Measurements from ENCODE around the gene BHLHE40.
A peak's percentile ranks its signal among the peaks of the same experiment; 100 is the strongest.
"Not testable (repeated sequence)": the region's sequence is repeated elsewhere in the genome, so short reads cannot be mapped to it uniquely, and the experiment has no call there.

The BHLHE40 gene

DNA sequence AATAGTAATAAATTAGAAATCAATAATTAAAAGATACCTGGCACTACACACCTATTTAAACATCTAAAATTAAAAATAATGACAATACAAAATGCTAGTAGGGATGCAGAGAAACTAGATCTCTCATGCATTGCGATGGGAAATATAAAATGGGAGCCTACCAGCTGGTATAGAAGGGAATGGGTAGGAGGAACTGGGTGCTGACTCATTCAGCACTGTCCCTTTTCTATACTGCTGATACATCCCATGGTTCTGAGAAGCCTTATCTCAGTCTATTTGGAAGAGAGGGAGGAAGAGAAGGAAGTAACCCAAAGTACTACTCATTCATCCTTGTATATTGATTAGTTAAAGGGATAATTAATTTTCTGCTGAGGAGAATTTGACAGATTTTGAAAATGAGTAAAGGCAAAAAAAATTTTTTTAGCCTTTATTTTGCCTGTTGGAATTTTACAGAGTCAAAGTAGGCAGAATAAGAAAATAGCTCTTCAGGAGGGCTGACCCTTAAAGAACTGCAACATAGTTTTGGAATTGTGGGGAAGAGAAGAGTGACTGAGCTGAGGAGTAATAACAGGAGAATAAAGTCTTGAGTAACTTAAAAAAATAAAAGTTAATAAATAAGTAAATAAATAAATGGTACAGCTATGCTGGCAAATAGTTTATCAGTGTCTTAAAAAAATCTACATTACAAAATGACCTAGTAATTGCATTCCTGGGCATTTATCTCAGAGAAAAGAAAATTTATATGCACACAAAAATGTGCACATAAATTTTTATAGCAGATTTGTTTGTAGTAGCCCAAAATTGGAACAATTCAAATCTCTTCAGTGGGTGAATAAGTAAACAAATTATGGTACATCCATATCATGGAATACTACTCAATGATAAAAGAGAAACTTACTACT, 15.3 kb upstream of the BHLHE40 start:
- peak in 1 of 2 experiments; percentile 10 for DNase-seq

DNA sequence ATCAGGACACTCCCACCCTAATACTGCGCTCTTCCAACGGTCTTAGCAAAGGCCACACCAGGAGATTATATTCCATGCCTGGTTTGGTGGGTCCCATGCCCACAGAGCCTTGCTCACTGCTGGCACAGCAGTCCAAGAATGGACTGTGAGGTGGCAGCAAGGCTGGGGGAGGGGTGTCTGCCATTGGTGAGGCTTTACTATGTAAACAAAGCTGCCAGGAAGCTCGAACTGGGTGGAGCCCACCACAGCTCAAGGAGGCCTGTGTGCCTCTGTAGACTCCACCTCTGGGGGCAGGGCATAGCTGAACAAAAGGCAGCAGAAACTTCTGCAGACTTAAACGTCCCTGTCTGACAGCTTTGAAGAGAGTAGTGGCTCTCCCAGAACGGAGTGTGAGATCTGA, 13.2 kb upstream of the BHLHE40 start:
- DNase-seq, result not testable (repeated sequence)

DNA sequence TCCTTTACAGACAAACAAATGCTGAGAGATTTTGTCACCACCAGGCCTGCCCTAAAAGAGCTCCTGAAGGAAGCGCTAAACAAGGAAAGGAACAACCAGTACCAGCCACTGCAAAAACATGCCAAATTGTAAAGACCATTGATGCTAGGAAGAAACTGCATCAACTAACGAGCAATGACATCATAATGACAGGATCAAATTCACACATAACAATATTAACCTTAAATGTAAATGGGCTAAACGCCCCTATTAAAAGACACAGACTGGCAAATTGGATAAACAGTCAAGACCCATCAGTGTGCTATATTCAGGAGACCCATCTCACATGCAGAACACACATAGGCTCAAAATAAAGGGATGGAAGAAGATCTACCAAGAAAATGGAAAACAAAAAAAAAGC, 11.6 kb upstream of the BHLHE40 start:
- not testable (repeated sequence) for DNase-seq

DNA sequence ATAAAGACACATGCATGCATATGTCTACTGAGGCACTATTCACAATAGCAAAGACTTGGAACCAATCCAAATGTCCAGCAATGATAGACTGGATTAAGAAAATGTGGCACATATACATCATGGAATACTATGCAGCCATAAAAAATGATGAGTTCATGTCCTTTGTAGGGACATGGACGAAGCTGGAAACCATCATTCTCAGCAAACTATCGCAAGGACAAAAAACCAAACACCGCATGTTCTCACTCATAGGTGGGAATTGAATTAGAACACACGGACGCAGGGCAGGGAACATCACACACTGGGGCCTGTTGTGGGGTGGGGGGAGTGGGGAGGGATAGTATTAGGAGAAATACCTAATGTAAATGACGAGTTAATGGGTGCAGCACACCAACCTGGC, 7.8 kb upstream of the BHLHE40 start:
- DNase-seq, result not testable (repeated sequence)

DNA sequence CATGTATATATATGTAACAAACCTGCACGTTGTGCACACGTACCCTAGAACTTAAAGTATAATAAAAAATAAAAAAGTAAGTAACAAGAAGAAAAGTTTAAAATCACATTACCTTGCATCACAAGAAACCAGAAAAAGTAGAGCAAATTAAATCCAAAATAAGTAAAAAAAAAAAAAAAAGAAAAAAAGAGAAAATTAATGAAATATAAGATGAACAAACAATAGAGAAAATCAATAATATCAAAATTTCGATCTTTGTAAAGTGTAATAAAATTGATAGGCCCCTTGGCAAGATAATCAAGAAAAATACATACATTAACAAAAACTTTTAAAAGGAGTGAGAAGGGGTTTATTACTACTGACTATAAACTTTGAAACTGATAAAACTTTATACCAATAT, 7.4 kb upstream of the BHLHE40 start:
- DNase-seq, result no peak

DNA sequence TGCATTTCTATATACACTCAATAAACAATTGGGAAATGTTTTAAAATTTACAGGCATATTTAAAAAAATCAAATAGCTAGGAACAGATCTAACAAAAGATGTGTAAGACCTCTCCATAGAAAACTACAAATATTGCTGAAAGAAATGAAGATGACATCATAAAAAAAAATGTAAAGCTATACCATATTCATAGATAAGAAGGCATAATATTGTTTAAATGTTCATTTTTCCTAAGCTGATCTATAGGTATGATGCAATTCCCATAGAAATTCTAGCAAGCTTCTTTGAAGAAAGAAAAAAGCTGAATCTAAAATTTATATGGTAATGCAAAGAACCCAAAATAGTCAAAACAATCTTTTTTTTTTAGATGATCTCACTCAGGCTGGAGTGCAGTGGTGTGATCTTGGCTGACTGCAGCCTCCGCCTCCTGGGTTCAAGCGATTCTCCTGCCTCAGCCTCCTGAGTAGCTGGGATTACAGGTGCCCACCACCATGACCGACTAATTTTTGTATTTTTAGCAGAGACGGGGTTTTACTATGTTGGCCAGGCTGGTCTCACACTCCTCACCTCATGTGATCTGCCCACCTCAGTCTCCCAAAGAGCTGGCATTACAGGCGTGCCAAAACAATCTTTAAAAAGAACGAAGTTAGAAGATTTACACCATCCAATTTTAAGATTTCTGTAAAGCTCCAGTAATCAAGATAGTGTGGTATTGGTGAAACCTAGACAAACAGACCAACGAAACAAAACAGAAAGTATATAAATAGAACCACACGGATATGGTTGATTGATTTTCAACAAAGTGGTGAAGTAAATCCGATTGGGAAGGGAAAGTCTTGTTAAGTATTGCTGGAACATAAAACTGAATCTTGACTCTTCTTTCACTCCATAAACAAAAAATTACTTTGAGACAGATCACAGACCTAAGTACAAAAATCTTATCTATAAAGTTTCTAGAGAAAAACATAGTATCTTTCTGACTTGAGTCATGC, 6.3 kb upstream of the BHLHE40 start:
- no peak for DNase-seq

DNA sequence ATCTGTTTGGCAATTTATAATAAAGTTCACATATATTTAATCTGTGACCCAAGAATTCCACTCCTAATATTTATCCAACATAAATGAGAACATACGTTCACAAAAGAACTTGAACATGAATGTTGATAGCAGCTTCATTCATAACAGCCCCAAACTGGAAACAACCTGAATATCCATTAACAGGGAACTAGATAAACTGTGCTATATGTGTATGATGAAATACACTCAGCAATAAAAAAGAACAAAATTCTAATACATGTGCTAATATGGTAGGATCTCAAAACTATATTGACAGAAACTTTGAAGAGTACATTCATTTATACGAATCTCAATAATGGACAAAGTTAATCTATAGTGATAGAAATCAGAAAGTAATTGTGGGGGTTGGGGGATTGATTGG, 5.1 kb upstream of the BHLHE40 start:
- DNase-seq, result no peak

DNA sequence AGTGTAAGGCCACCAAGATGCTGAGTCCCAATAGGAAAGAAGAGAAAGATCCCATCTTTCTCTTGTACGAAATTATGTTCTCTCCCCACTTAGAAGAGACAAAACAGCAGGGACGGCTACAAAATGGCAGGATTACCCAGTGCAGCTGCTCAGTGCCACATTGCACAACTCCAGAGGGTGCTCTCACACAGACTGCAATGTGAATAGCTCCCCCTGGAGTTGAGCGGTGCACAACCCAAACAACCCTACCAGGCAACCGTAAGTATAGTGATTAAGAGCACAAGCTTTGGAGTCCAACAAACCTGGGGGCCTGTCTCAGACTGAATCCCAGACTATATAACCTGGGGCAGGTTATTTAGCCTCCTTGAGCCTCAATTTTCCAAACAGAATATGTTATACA, 3.1 kb upstream of the BHLHE40 start:
- DNase-seq, result peak; percentile 88 to 92

DNA sequence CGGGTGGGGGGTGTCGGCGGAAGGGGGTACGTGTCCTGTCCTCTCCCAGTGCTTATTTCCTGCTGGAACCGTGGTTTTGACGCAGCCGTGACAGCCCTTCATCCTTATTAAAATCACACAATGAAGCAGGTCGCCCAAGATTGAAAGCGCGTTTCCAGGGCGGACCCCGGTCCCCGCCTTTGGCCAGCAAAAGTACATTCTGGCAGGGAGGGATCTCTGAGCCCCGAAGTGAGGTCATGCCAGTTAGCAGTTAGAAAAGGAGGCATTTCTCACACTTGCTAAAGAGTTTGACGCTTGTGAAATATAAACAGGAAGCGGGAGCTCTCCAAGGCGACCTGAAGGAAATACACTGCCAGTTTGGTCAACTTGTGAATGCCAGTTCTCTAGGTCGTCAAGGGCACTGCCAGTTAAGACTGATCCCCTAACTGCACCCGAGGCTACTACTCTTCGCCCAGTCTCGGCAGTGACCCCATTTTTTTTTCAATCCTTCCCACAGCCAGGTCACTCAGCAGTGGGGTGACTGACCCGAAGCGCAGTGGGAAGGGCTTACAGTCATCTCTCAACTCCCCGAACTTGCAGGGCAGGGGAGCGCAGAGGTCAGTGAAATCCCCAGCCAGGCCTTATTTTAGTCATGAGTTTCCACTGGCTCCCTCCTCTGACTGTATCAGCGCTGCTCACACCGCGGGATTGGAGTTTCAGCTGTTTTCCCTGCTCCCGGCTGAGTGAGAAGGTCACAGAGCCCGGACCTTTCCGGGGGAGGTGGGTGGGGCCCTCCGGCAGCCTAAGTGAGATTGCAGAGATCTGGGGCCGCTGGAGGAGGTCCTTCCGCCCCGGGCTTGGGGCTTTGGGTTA, 2.0 kb upstream of the BHLHE40 start:
- DNase-seq, result peak; percentile 70 to 73

DNA sequence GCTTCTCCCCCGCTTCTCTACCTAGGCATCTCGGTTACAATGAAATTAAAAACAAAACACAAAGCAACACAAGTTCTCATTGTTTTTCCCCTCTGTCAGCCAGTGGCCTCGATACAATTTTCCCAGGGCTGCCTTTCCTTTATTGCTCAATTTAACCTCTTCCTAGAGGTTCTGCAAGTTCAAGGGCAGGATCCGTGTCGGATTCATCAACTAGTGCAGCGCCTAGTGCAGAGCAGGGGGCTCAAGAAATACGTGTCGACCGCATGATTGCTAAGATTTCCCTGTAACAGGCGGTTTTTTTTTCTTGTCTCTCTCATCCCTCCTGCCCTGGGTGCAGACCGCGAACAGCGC, 1.4 kb upstream of the BHLHE40 start:
- peak; percentile 61 to 70 for DNase-seq

DNA sequence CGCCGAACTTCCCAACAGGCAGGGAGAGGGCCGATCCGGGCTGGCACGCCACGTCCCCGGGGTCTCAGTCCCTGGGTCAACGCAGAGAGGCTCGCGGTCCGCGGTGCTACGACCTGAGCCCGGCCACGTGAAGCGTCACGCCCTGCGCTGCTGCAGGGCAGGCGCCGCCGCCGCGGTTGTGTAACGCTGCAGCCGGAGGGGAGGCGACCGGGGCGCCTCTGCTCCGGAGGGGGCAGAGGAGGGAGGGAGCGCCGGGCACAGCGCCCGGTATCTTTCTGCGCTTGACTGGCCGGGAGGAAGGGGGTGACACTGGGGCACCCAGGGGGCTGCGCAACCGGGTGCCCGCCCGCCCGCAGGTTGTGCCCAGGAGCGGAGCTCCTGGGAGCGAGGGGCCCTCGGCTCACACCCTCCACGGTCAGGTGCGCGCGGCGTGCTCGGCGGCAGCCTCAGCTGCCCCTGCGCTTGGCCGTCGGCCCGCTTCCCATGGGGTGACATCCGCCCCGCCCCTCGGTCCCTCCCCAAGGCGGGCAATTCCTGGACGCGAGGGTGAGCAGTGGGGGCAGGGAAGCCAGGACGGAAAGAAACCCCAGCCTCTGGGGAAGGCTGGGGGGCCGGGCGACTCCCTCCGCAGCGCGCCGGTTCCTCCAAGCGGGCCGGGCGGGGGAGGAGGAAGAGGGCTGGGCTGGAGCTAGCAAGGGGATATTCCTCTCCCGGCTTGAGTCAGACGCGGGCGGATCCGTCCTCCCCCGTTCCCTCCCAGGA, 852 bp upstream of the BHLHE40 start:
- peak; percentile 95 to 96 for DNase-seq

DNA sequence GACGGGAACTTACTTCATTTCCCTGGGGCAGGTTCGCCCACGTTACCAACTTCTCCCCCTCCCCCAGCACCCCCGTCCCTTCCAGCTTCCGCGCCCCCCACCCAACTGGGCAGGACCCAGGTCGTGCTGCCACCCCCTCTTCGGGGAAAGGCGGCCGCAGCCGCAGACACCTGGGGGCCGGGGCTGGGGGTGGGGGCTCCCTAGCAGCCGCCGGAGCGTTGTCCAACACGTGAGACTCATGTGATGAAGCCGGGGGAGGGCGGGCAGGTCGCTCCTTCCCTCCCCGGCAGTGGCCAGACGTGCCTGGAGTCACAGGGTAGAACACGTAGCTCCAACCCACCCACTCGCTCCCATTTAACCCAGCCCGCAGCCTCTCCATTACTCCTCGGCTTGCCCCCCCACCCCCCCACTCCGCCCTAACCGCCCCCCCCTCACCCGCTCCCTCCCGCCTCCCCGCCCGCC, 240 bp upstream of the BHLHE40 start:
- DNase-seq, result peak; percentile 82 to 83

DNA sequence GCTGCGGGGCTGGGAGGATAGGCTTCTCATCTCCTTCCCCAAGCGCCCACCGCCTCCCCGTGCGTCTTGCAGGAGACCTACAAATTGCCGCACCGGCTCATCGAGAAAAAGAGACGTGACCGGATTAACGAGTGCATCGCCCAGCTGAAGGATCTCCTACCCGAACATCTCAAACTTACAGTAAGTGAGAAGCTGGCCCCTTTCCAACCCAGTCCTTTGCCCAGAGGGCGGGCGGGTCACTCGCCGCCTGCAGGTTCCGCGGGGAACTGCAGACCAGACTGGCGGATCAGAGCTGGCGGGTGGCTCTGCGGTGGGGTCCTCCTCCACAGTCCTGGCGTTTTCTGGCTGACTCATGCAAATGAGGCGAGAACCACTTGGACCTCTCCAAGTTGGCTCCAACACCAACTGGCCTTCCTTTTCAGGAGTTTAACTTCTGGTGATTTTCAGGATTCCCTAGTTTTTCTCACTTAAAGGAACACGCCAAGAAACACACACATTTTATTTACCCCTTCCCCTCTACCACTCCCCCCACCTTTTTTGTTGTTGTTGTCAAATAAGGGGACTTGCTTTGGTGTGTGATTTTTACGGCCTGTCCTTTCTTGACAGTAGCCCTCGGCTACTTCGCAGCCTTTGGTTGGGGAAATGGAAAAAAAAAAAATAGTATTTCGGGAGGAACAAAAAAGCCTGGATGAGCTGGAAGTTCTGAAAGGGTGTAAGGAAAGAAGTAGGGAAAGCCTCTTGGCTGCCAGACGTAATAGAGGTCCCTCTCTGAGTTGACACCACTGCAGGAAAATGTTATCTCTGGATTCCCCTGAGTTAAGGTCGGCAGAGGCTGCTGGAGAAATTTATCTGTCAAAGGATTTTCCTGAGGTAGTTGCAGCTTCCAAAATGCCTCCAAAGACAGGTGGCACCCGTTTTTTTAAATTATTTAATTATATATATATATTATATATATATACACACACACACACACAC, 1.3 kb downstream of the BHLHE40 start:
- DNase-seq, result peak; percentile 76 to 80

DNA sequence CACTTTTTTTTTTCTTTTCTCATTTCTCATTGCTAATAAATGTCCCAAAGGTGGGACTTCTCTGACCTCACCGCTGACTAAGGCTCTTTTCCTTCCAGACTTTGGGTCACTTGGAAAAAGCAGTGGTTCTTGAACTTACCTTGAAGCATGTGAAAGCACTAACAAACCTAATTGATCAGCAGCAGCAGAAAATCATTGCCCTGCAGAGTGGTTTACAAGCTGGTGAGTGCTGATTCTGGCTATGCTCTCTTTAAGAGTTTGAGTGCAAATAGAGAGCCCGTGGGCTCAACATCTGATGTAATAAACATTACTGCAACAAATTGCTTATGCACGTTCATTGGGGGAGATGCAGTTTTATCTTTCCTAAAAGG, 2.0 kb downstream of the BHLHE40 start:
- DNase-seq, result no peak

DNA sequence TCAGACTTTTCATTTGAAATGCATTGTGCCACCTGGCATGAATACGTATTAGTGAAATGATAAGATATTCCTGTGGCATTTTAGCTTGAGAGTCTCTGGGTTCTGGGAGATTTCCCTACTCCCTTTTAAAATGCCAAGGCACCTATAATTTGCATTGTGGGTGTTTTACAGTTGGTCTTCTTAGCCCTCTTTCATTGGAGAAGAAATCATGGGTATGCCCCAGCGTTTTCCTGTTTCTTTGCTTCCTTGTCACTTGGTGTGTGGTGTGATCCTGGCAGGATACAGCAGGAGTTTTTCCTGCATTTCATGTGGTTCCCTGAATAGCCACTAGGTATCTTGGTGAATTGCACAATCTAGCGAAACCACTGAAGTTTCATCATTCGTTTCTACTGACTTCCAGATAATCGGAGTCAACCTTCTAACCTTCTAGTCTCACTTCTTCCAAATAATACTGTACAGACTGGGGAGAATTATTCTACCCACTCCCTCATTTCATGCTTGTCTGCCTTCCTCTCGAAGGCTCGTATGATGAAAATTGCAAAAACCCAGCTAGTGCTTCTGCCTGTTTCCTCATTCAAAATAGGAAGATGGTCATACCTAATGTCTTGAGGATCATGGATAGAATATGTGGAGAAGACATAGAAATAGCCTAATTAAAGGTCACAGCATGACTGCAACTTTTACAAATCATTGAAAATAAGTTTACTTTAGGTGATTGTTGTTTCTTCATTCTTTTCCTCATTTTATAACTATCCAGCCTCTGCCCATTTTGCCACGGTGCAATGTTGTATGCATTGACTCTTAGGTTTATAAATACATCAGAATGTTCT, 2.6 kb downstream of the BHLHE40 start:
- DNase-seq, result peak in 1 of 2 experiments; percentile 11

DNA sequence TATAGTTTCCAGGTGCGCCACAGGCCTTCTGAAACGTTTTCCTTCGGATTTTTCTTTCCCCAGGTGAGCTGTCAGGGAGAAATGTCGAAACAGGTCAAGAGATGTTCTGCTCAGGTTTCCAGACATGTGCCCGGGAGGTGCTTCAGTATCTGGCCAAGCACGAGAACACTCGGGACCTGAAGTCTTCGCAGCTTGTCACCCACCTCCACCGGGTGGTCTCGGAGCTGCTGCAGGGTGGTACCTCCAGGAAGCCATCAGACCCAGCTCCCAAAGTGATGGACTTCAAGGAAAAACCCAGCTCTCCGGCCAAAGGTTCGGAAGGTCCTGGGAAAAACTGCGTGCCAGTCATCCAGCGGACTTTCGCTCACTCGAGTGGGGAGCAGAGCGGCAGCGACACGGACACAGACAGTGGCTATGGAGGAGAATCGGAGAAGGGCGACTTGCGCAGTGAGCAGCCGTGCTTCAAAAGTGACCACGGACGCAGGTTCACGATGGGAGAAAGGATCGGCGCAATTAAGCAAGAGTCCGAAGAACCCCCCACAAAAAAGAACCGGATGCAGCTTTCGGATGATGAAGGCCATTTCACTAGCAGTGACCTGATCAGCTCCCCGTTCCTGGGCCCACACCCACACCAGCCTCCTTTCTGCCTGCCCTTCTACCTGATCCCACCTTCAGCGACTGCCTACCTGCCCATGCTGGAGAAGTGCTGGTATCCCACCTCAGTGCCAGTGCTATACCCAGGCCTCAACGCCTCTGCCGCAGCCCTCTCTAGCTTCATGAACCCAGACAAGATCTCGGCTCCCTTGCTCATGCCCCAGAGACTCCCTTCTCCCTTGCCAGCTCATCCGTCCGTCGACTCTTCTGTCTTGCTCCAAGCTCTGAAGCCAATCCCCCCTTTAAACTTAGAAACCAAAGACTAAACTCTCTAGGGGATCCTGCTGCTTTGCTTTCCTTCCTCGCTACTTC, 3.8 kb downstream of the BHLHE40 start:
- no peak for DNase-seq

DNA sequence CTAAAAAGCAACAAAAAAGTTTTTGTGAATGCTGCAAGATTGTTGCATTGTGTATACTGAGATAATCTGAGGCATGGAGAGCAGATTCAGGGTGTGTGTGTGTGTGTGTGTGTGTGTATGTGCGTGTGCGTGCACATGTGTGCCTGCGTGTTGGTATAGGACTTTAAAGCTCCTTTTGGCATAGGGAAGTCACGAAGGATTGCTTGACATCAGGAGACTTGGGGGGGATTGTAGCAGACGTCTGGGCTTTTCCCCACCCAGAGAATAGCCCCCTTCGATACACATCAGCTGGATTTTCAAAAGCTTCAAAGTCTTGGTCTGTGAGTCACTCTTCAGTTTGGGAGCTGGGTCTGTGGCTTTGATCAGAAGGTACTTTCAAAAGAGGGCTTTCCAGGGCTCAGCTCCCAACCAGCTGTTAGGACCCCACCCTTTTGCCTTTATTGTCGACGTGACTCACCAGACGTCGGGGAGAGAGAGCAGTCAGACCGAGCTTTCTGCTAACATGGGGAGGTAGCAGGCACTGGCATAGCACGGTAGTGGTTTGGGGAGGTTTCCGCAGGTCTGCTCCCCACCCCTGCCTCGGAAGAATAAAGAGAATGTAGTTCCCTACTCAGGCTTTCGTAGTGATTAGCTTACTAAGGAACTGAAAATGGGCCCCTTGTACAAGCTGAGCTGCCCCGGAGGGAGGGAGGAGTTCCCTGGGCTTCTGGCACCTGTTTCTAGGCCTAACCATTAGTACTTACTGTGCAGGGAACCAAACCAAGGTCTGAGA, 4.7 kb downstream of the BHLHE40 start:
- DNase-seq, result peak; percentile 84 to 91

DNA sequence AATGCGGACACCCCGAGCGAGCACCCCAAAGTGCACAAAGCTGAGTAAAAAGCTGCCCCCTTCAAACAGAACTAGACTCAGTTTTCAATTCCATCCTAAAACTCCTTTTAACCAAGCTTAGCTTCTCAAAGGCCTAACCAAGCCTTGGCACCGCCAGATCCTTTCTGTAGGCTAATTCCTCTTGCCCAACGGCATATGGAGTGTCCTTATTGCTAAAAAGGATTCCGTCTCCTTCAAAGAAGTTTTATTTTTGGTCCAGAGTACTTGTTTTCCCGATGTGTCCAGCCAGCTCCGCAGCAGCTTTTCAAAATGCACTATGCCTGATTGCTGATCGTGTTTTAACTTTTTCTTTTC, 5.3 kb downstream of the BHLHE40 start:
- no peak for DNase-seq
